NCI-H1092 (cell line): ENCODE measurements around the gene KIF17.
A peak's percentile ranks its signal among the peaks of the same experiment; 100 is the strongest.
"Not testable (repeated sequence)": the region's sequence is repeated elsewhere in the genome, so short reads cannot be mapped to it uniquely, and the experiment has no call there.

Source experiments
- DNase-seq: peaks from one replicate; lab custom pipeline; 2025; lab: John Stamatoyannopoulos, UW

The KIF17 gene

GRCh38 chr1:20727746-20728316 lies 10.0 kb upstream of the KIF17 start:
- DNase-seq = no peak

- no peak for DNase-seq
Measured at GRCh38 chr1:20726932-20727745, 9.3 kb upstream of the KIF17 start.

- DNase-seq = no peak
Measured at GRCh38 chr1:20726118-20726911, 8.5 kb upstream of the KIF17 start.

- DNase-seq = peak; percentile 50
Measured at GRCh38 chr1:20725189-20726117, 7.6 kb upstream of the KIF17 start.

GRCh38 chr1:20724364-20725188 lies 6.8 kb upstream of the KIF17 start:
- no peak for DNase-seq

- no peak for DNase-seq
Measured at GRCh38 chr1:20723537-20724363, 5.9 kb upstream of the KIF17 start.

- DNase-seq = no peak
Measured at GRCh38 chr1:20723159-20723536, 5.3 kb upstream of the KIF17 start.

- DNase-seq = no peak
Measured at GRCh38 chr1:20721117-20722061, 3.6 kb upstream of the KIF17 start.

GRCh38 chr1:20720631-20721091 lies 2.9 kb upstream of the KIF17 start:
- no peak for DNase-seq

GRCh38 chr1:20719871-20720620 lies 2.2 kb upstream of the KIF17 start:
- DNase-seq = no peak

GRCh38 chr1:20719261-20719660 lies 1.5 kb upstream of the KIF17 start:
- no peak for DNase-seq

GRCh38 chr1:20718343-20718882 lies 606 bp upstream of the KIF17 start:
- DNase-seq = not testable (repeated sequence)

- no peak for DNase-seq
Measured at GRCh38 chr1:20716232-20716631, 1.6 kb downstream of the KIF17 start.

- DNase-seq = no peak
Measured at GRCh38 chr1:20715406-20715805, 2.4 kb downstream of the KIF17 start.

- DNase-seq = no peak
Measured at GRCh38 chr1:20713440-20713839, 4.4 kb downstream of the KIF17 start.

- no peak for DNase-seq
Measured at GRCh38 chr1:20712215-20712577, 5.6 kb downstream of the KIF17 start.

GRCh38 chr1:20711285-20712214 lies 6.3 kb downstream of the KIF17 start:
- peak; percentile 25 for DNase-seq
